Ishikawa (cell line): ENCODE measurements around the gene JADE1.
A peak's percentile ranks its signal among the peaks of the same experiment; 100 is the strongest.

Experiments used
- CEBPB ChIP-seq: IDR thresholded peaks from 2 replicates; pipeline ENCODE4 v1.6.1; 2012
- CREB1 ChIP-seq: IDR thresholded peaks from 2 replicates; pipeline ENCODE4 v1.6.1; 2012; ENCODE audit warnings: low read depth
- EGR1 ChIP-seq: IDR thresholded peaks from 2 replicates; pipeline ENCODE4 v1.6.1; 2012
- EP300 ChIP-seq: IDR thresholded peaks from 2 replicates; pipeline ENCODE4 v1.6.1; 2012; ENCODE audit warnings: borderline replicate concordance
- FOXM1 ChIP-seq: IDR thresholded peaks from 2 replicates; pipeline ENCODE4 v1.6.1; 2012; ENCODE audit warnings: low read depth, borderline replicate concordance
- MAX ChIP-seq: IDR thresholded peaks from 2 replicates; pipeline ENCODE4 v1.6.1; 2012
- NFIC ChIP-seq: IDR thresholded peaks from 2 replicates; pipeline ENCODE4 v1.6.1; 2012
- RAD21 ChIP-seq: IDR thresholded peaks from 2 replicates; pipeline ENCODE4 v1.6.1; 2012; ENCODE audit warnings: low read depth
- REST ChIP-seq: IDR thresholded peaks from 2 replicates; pipeline ENCODE4 v1.6.1; 2012; ENCODE audit warnings: low read depth, mild to moderate bottlenecking
- TAF1 ChIP-seq: IDR thresholded peaks from 2 replicates; pipeline ENCODE4 v1.6.1; 2012; ENCODE audit warnings: low read depth, mild to moderate bottlenecking
- TCF12 ChIP-seq: IDR thresholded peaks from 2 replicates; pipeline ENCODE4 v1.6.1; 2012; ENCODE audit warnings: low read depth
- TEAD4 ChIP-seq: IDR thresholded peaks from 2 replicates; pipeline ENCODE4 v1.6.1; 2012
- USF1 ChIP-seq: IDR thresholded peaks from 2 replicates; pipeline ENCODE4 v1.6.1; 2012
- YY1 ChIP-seq: IDR thresholded peaks from 2 replicates; pipeline ENCODE4 v1.6.1; 2012; ENCODE audit warnings: low read depth
- ZBTB7A ChIP-seq: IDR thresholded peaks from 2 replicates; pipeline ENCODE4 v1.6.1; 2012; ENCODE audit warnings: low read depth

JADE1 gene

GRCh38 chr4:128880662-128881061, 71.2 kb downstream of the JADE1 start:
- TF ChIP-seq TAF1, result no peak
- no peak for TF ChIP-seq RAD21
- peak; percentile 55; the same call in 1 of the 2 replicates for TF ChIP-seq CEBPB
- TF ChIP-seq MAX, result no peak

GRCh38 chr4:128904821-128905220, 95.3 kb downstream of the JADE1 start:
- TF ChIP-seq EP300 (no peak), CEBPB (no peak), RAD21 (no peak), TCF12 (no peak), CREB1 (no peak), YY1 (no peak), FOXM1 (no peak), TEAD4 (no peak), ZBTB7A (no peak), TAF1 (no peak), REST (no peak), MAX (no peak), USF1 (no peak), EGR1 (no peak)

- TF ChIP-seq TAF1 (no peak), EP300 (no peak), ZBTB7A (no peak), FOXM1 (no peak), USF1 (no peak), YY1 (no peak), NFIC (no peak), RAD21 (no peak), REST (no peak), TEAD4 (no peak), CREB1 (no peak), CEBPB (no peak), TCF12 (no peak), MAX (no peak), EGR1 (no peak)
These were observed 97.1 kb downstream of the JADE1 start for GRCh38 chr4:128906581-128906980.

GRCh38 chr4:128907981-128908380, 98.5 kb downstream of the JADE1 start:
- TF ChIP-seq EGR1 (no peak), CEBPB (no peak), REST (no peak), TAF1 (no peak), EP300 (no peak), RAD21 (no peak), NFIC (no peak), ZBTB7A (no peak), USF1 (no peak), TCF12 (no peak), MAX (no peak), TEAD4 (no peak), CREB1 (no peak), YY1 (no peak)
